A673 (cell line): ENCODE data around the gene TACR2. TPM values are rescaled to one million over a fixed set of nuclear protein-coding genes. Genes with fewer than 3 reads are reported as not detected.

Source experiments
- BruUV-seq: library from RNA; stranded (reverse); fragments of 400-500 nt; replicated peaks from 2 replicates; lab custom pipeline; 2021; lab: Mats Ljungman, UMichigan
- CTCF ChIA-PET: fragments of 300-600 bp; sonication (Branson Sonifier 250); formaldehyde crosslinking; loops from one replicate; lab custom pipeline; 2022; ENCODE audit warnings: antibody characterized with exemption; lab: Charles Lee
- POLR2A ChIA-PET: fragments of 300-600 bp; sonication (Branson Sonifier 250); formaldehyde crosslinking; loops from one replicate; lab custom pipeline; 2022; ENCODE audit warnings: antibody characterized with exemption; ENCODE audit not compliant: low non-redundant PET; lab: Charles Lee
- DNase-seq: peaks from one replicate; pipeline ENCODE4 v3.0.0-alpha.2; 2015; ENCODE audit warnings: low spot score
- H3K27ac ChIP-seq: fragments of 200-600 bp; sonication (generic); 2 replicates; pipeline ENCODE4 v1.5.1; 2016; ENCODE audit warnings: mixed run types, low read depth, mild to moderate bottlenecking, mixed read lengths, antibody characterized with exemption, low read length; ENCODE audit not compliant: poor library complexity, severe bottlenecking
- H3K27me3 ChIP-seq: fragments of 200-600 bp; sonication (generic); replicated peaks from 2 replicates; pipeline ENCODE4 v1.6.1; 2017; ENCODE audit warnings: mixed run types, low read depth, mild to moderate bottlenecking, mixed read lengths, antibody characterized with exemption, low read length; ENCODE audit not compliant: insufficient read depth, poor library complexity
- H3K36me3 ChIP-seq: fragments of 200-600 bp; sonication (generic); 2 replicates; pipeline ENCODE4 v1.6.1; 2016; ENCODE audit warnings: mixed run types, mild to moderate bottlenecking, mixed read lengths, antibody characterized with exemption, low read length; ENCODE audit not compliant: insufficient read depth, poor library complexity, severe bottlenecking
- H3K4me1 ChIP-seq: fragments of 200-600 bp; sonication (generic); 2 replicates; pipeline ENCODE4 v1.6.1; 2017; ENCODE audit warnings: mixed run types, mild to moderate bottlenecking, mixed read lengths, antibody characterized with exemption, low read length; ENCODE audit not compliant: insufficient read depth, poor library complexity, severe bottlenecking
- H3K4me3 ChIP-seq: fragments of 200-600 bp; sonication (generic); 2 replicates; pipeline ENCODE4 v1.5.1; 2016; ENCODE audit warnings: low read depth, mixed run types, mild to moderate bottlenecking, mixed read lengths, low read length; ENCODE audit not compliant: poor library complexity, severe bottlenecking
- H3K9me3 ChIP-seq: fragments of 200-600 bp; sonication (generic); 2 replicates; pipeline ENCODE4 v1.6.1; 2016; ENCODE audit warnings: mixed run types, low read depth, mild to moderate bottlenecking, mixed read lengths, antibody characterized with exemption, low read length; ENCODE audit not compliant: poor library complexity, severe bottlenecking
- EZH2 ChIP-seq: fragments of 200-600 bp; sonication (generic); IDR thresholded peaks from 2 replicates; pipeline ENCODE4 v1.6.1; 2017; ENCODE audit warnings: borderline replicate concordance, low read depth, mild to moderate bottlenecking, mixed read lengths, antibody characterized with exemption, low read length; ENCODE audit not compliant: poor library complexity, severe bottlenecking
- intact Hi-C: fragments of 100-400 bp; cut with micrococcal nuclease; formaldehyde crosslinking; loops from one replicate; pipeline ENCODE4 v1.10.0; 2022; ENCODE audit not compliant: unreplicated experiment
- total RNA-seq: library from RNA; stranded (reverse); gene quantifications from 2 replicates; pipeline ENCODE4 v1.2.3, GENCODE V29; 2021
- TF ChIP-seq, protein P1 (sequence below): fragments of 300-800, 200-600 bp; sonication (generic); conservative IDR thresholded peaks from 2 replicates; pipeline ENCODE4 v1.5.1; 2017; ENCODE audit warnings: low read depth, mild to moderate bottlenecking, antibody characterized with exemption, low read length, moderate library complexity, mixed read lengths

Gene TACR2
- total RNA-seq, 1 experiment from 2014 or later: 0.21 TPM

DNA sequence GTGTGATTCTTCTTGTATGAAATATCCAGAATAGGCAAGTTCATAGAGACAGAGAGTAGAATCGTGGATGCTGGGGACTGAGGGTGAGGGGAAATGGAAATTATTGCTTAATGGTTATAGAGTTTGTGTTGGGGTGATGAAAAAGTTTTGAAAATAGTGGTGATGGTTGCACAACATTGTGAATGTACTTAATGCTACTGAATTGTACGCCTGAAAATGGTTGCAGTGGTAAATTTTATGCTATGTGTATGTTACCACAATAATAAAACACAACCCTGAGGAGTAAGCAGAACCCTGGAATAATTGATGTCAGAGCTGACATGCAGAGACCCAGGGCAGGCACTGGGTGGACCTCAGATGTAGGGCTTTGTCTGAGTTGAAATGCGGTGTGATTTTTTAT lies 57.6 kb downstream of the TACR2 start:
- no peaks in the 10 kb centered on the region for H3K36me3 ChIP-seq
- H3K4me3 ChIP-seq: no peak overlapping the region
- no peaks in the 10 kb centered on the region for H3K4me1 ChIP-seq
- no peak overlapping the region for H3K27ac ChIP-seq
- no peak for DNase-seq
- no peak for TF ChIP-seq EZH2
- TF ChIP-seq, protein P1, sequence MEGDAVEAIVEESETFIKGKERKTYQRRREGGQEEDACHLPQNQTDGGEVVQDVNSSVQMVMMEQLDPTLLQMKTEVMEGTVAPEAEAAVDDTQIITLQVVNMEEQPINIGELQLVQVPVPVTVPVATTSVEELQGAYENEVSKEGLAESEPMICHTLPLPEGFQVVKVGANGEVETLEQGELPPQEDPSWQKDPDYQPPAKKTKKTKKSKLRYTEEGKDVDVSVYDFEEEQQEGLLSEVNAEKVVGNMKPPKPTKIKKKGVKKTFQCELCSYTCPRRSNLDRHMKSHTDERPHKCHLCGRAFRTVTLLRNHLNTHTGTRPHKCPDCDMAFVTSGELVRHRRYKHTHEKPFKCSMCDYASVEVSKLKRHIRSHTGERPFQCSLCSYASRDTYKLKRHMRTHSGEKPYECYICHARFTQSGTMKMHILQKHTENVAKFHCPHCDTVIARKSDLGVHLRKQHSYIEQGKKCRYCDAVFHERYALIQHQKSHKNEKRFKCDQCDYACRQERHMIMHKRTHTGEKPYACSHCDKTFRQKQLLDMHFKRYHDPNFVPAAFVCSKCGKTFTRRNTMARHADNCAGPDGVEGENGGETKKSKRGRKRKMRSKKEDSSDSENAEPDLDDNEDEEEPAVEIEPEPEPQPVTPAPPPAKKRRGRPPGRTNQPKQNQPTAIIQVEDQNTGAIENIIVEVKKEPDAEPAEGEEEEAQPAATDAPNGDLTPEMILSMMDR: no peak
- H3K27me3 ChIP-seq: no peaks in the 10 kb centered on the region
- ChIA-PET POLR2A (no interaction called here), CTCF (no interaction called here)
- intact Hi-C loops: no loop called here
- no peaks in the 10 kb centered on the region for H3K9me3 ChIP-seq
- BruUV-seq: no TSS peak

DNA sequence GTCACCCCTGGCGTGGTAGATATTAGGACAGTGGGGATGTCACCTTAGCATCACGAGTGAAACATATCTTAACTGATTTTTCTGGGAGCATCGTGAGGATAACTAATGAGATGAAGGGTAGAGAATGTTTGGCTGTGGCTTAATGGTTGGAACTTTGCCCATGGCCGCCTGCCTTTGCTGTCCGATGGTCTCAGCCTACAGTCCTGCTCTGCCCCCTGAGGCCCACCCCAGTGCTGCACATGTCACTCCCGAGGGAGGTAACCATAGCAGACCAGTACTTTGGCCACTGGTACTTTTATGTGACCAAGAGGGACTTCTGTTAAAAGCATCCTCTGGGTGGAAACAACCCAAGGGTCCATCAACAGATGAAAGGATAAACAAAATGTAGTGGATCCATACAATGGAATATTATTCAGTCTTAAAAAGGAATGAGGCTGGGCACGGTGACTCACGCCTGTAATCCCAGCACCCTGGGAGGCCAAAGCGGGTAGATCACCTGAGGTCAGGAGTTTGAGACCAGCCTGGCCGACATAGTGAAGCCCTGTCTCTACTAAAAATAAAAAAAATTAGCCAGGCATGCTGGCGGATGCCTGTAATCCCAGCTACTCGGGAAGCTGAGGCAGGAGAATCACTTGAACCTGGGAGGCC lies 58.4 kb downstream of the TACR2 start:
- TF ChIP-seq, protein P1: no peak
- no peak for TF ChIP-seq EZH2
- no TSS peak for BruUV-seq
- H3K9me3 ChIP-seq: no peaks in the 10 kb centered on the region
- no peak for DNase-seq
- CTCF ChIA-PET: no interaction called here
- H3K4me3 ChIP-seq: no peak overlapping the region
- POLR2A ChIA-PET: no interaction called here
- intact Hi-C loops: no loop called here
- no peaks in the 10 kb centered on the region for H3K27me3 ChIP-seq
- no peaks in the 10 kb centered on the region for H3K4me1 ChIP-seq
- no peak overlapping the region for H3K27ac ChIP-seq
- no peaks in the 10 kb centered on the region for H3K36me3 ChIP-seq

DNA sequence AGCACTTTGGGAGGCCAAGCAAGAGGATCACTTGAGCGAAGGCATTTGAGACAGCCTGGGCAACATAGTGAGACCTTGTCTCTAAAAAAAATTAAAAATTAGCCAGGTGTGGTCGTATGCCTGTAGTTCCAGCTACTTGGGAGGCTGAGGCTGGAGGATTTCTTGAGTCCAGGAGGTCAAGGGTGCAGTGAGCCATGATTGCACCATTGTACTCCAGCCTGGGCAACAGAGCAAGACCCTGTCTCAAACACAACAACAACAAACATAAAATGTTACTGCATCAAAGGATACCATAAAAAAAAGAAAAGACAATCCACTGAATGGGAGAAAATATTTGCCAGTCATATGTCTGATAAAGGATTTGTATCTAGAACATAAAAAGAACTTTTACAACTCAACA lies 60.5 kb downstream of the TACR2 start:
- TF ChIP-seq, protein P1: no peak
- no peak for TF ChIP-seq EZH2
- no peak for DNase-seq
- intact Hi-C loops: no loop called here
- Histone ChIP-seq H3K4me1 (no peaks in the 10 kb centered on the region), H3K27me3 (no peaks in the 10 kb centered on the region), H3K4me3 (no peak overlapping the region), H3K27ac (no peak overlapping the region), H3K9me3 (no peaks in the 10 kb centered on the region), H3K36me3 (no peaks in the 10 kb centered on the region)
- CTCF ChIA-PET: no interaction called here
- no TSS peak for BruUV-seq
- POLR2A ChIA-PET: no interaction called here
